A549 (cell line): Measurements from ENCODE around the gene SDF4.

Experiments
- EP300 ChIP-seq, 2 experiments: fragments of >200 bp; sonication (Bioruptor Twin); formaldehyde crosslinking; IDR thresholded peaks; 2 replicates in 1 of 2; 3 replicates in 1 of 2; pipeline ENCODE4 v1.6.1; 2016 to 2017
- HOXA7 ChIP-seq: fragments of 250-450 bp; sonication (Bioruptor Pico); IDR thresholded peaks from 2 replicates; pipeline ENCODE4 v1.5.0; 2020; ENCODE audit warnings: mild to moderate bottlenecking, moderate library complexity
- KDM1A ChIP-seq: fragments of 200-600 bp; sonication (generic); IDR thresholded peaks from 2 replicates; pipeline ENCODE4 v1.6.1; 2016; ENCODE audit warnings: low read depth, mild to moderate bottlenecking
- POLR2AphosphoS2 ChIP-seq: conservative IDR thresholded peaks from 2 replicates; pipeline ENCODE4 v1.6.1; 2012; ENCODE audit warnings: low read length, improper control_type of control experiment, inconsistent platforms
- RAD21 ChIP-seq, 2 experiments: fragments of >200 bp in 1 of 2; sonication (Bioruptor Twin) in 1 of 2; formaldehyde crosslinking in 1 of 2; IDR thresholded peaks in 1 of 2; conservative IDR thresholded peaks in 1 of 2; 2 replicates in 1 of 2; 3 replicates in 1 of 2; pipeline ENCODE4 v1.6.1; 2012 to 2018; ENCODE audit warnings: inconsistent platforms in 1 of 2
- RFX5 ChIP-seq: fragments of 450-650 bp; IDR thresholded peaks from 2 replicates; pipeline ENCODE4 v1.7.1; 2014; ENCODE audit warnings: antibody characterized with exemption, mild to moderate bottlenecking, moderate library complexity
- ZFP36 ChIP-seq: fragments of 450-650 bp; IDR thresholded peaks from 2 replicates; pipeline ENCODE4 v1.6.1; 2014; ENCODE audit warnings: borderline replicate concordance; ENCODE audit not compliant: partially characterized antibody
- TF ChIP-seq, protein P1 (sequence below): IDR thresholded peaks from 2 replicates; pipeline ENCODE4 v1.6.1; 2012
- TF ChIP-seq, protein P2 (sequence below): fragments of 450-650 bp; IDR thresholded peaks from 2 replicates; pipeline ENCODE4 v1.6.1; 2014; ENCODE audit warnings: antibody characterized with exemption
- TF ChIP-seq, protein P3 (sequence below): fragments of >200 bp; sonication (Bioruptor Twin); formaldehyde crosslinking; IDR thresholded peaks from 3 replicates; pipeline ENCODE4 v1.5.1; 2016
- TF ChIP-seq, protein P4 (sequence below): IDR thresholded peaks from 2 replicates; pipeline ENCODE4 v1.6.1; 2012; ENCODE audit warnings: low read depth, borderline replicate concordance

DNA sequence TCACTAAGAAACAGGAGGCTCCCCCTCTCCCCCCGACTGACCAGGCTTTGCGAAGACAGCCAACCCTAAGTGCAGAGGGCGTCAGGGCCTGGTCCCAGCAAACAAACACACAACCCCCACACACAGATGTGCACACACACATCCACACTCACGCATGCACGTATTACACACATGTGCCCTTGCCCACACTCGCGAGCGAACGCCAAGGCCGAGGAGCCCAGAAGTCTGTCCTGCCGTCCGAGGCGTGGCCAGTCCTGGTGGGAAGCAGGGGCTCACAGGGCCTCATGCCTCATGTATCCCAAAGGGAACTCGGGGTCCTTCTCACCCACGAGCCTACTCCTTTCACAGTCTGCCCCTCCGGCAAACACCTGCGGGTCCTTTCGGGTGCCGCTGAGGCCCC is 2.0 kb downstream of the SDF4 start:
- TF ChIP-seq, protein P1, sequence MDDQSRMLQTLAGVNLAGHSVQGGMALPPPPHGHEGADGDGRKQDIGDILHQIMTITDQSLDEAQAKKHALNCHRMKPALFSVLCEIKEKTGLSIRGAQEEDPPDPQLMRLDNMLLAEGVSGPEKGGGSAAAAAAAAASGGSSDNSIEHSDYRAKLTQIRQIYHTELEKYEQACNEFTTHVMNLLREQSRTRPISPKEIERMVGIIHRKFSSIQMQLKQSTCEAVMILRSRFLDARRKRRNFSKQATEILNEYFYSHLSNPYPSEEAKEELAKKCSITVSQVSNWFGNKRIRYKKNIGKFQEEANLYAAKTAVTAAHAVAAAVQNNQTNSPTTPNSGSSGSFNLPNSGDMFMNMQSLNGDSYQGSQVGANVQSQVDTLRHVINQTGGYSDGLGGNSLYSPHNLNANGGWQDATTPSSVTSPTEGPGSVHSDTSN, result no peak
- TF ChIP-seq KDM1A (no peak), ZFP36 (no peak), POLR2AphosphoS2 (no peak), RFX5 (no peak), RAD21 (conservative IDR thresholded peaks at IDR 0.05 in 1 of 2, IDR thresholded peaks at IDR 0.05 in 1 of 2) (no peak), HOXA7 (CRISPR knock-in tag) (no peak), EP300 (IDR thresholded peaks at IDR 0.05) (no peak)
- TF ChIP-seq, protein P2, sequence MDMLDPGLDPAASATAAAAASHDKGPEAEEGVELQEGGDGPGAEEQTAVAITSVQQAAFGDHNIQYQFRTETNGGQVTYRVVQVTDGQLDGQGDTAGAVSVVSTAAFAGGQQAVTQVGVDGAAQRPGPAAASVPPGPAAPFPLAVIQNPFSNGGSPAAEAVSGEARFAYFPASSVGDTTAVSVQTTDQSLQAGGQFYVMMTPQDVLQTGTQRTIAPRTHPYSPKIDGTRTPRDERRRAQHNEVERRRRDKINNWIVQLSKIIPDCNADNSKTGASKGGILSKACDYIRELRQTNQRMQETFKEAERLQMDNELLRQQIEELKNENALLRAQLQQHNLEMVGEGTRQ, result no peak
- TF ChIP-seq, protein P3, sequence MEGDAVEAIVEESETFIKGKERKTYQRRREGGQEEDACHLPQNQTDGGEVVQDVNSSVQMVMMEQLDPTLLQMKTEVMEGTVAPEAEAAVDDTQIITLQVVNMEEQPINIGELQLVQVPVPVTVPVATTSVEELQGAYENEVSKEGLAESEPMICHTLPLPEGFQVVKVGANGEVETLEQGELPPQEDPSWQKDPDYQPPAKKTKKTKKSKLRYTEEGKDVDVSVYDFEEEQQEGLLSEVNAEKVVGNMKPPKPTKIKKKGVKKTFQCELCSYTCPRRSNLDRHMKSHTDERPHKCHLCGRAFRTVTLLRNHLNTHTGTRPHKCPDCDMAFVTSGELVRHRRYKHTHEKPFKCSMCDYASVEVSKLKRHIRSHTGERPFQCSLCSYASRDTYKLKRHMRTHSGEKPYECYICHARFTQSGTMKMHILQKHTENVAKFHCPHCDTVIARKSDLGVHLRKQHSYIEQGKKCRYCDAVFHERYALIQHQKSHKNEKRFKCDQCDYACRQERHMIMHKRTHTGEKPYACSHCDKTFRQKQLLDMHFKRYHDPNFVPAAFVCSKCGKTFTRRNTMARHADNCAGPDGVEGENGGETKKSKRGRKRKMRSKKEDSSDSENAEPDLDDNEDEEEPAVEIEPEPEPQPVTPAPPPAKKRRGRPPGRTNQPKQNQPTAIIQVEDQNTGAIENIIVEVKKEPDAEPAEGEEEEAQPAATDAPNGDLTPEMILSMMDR, result no peak
- TF ChIP-seq, protein P4, sequence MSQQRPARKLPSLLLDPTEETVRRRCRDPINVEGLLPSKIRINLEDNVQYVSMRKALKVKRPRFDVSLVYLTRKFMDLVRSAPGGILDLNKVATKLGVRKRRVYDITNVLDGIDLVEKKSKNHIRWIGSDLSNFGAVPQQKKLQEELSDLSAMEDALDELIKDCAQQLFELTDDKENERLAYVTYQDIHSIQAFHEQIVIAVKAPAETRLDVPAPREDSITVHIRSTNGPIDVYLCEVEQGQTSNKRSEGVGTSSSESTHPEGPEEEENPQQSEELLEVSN, result no peak
